ENCODE data around the gene WDR45B. TPM values are rescaled to one million over a fixed set of nuclear protein-coding genes. Genes with fewer than 3 reads are reported as not detected.

The WDR45B gene
- total and polyA plus RNA-seq, 2 donors (not counting 3 experiments of a cell fraction or from before 2014, with no cell fraction given): 62.0 to 76.7 TPM

GRCh38 chr17:82630212-82630611 lies 18.0 kb downstream of the WDR45B start:
- no peak for TF ChIP-seq EZH2 (IDR thresholded peaks at IDR 0.05; ENCODE audit: borderline replicate concordance, low read depth, low read length, severe bottlenecking)
- TF ChIP-seq MYC (IDR thresholded peaks at IDR 0.05; ENCODE audit: low read depth, low read length): no peak
- no peak for TF ChIP-seq JUN (IDR thresholded peaks at IDR 0.05; ENCODE audit: borderline replicate concordance, insufficient read depth, insufficient read length, low read depth)
- TF ChIP-seq POLR2A (IDR thresholded peaks at IDR 0.05; ENCODE audit: low read depth, low read length): no peak
- intact Hi-C loops (cut with micrococcal nuclease) (no loop called here), dilution Hi-C loops (cut with MboI; ENCODE audit: extremely low pct_ligation_motif_present, low sequenced_read_pairs) (no loop called here)
- H4K20me1 ChIP-seq (replicated peaks; ENCODE audit: control insufficient read depth, extremely low read depth, insufficient read depth, low read length): no peaks in the 10 kb centered on the region
- no TSS peak for BruUV-seq (replicated peaks)
- ChIA-PET POLR2A (no interaction called here), CTCF (no interaction called here)
- no peak overlapping the region for H3K4me2 ChIP-seq (ENCODE audit: insufficient read depth, low read length)
- peaks cover 31% of the 10 kb centered on the region for H3K79me2 ChIP-seq (ENCODE audit: control insufficient read depth, insufficient read depth, low read length)
- H3K9ac ChIP-seq (replicated peaks; ENCODE audit: extremely low read depth, insufficient read depth, low read length): no peak overlapping the region
- no peak overlapping the region for H3K27ac ChIP-seq (ENCODE audit: insufficient read depth, low read depth, low read length)
- no peak overlapping the region for H2AFZ ChIP-seq (ENCODE audit: low read depth, low read length)
- no peaks in the 10 kb centered on the region for H3K9me1 ChIP-seq (replicated peaks; ENCODE audit: control insufficient read depth, extremely low read depth, insufficient read depth, low read length)
- H3K36me3 ChIP-seq (ENCODE audit: control insufficient read depth in 2 of 2, extremely low read depth in 1 of 2, insufficient read depth in 2 of 2, low read length in 2 of 2): peaks cover 3 to 26% of the 10 kb centered on the region in 2 experiments
- H3K27me3 ChIP-seq (ENCODE audit: control insufficient read depth in 2 of 2, insufficient read depth in 2 of 2, low read length in 2 of 2): no peaks in the 10 kb centered on the region
- no peaks in the 10 kb centered on the region for H3K4me1 ChIP-seq (ENCODE audit: control insufficient read depth, extremely low read depth, insufficient read depth, low read length)
- DNase-seq (ENCODE audit: low read depth, low spot score): no peak
- no peak overlapping the region for H3K4me3 ChIP-seq (replicated peaks in 1 of 3; ENCODE audit: insufficient read depth in 1 of 3, low read depth in 1 of 3, low read length in 3 of 3)
- no peak for FAIRE-seq
- H3K9me3 ChIP-seq (replicated peaks; ENCODE audit: control insufficient read depth, insufficient read depth, low read length): no peaks in the 10 kb centered on the region

- Histone ChIP-seq H3K4me2 (ENCODE audit: insufficient read depth, low read length) (no peak overlapping the region), H2AFZ (ENCODE audit: low read depth, low read length) (no peak overlapping the region), H3K36me3 (ENCODE audit: control insufficient read depth in 2 of 2, extremely low read depth in 1 of 2, insufficient read depth in 2 of 2, low read length in 2 of 2) (peaks cover 3 to 30% of the 10 kb centered on the region in 2 experiments), H3K4me1 (ENCODE audit: control insufficient read depth, extremely low read depth, insufficient read depth, low read length) (no peaks in the 10 kb centered on the region), H3K27me3 (ENCODE audit: control insufficient read depth in 2 of 2, insufficient read depth in 2 of 2, low read length in 2 of 2) (no peaks in the 10 kb centered on the region), H3K79me2 (ENCODE audit: control insufficient read depth, insufficient read depth, low read length) (peaks cover 28% of the 10 kb centered on the region), H3K4me3 (replicated peaks in 1 of 3; ENCODE audit: insufficient read depth in 1 of 3, low read depth in 1 of 3, low read length in 3 of 3) (no peak overlapping the region), H4K20me1 (replicated peaks; ENCODE audit: control insufficient read depth, extremely low read depth, insufficient read depth, low read length) (no peaks in the 10 kb centered on the region), H3K9ac (replicated peaks; ENCODE audit: extremely low read depth, insufficient read depth, low read length) (no peak overlapping the region), H3K9me3 (replicated peaks; ENCODE audit: control insufficient read depth, insufficient read depth, low read length) (no peaks in the 10 kb centered on the region), H3K9me1 (replicated peaks; ENCODE audit: control insufficient read depth, extremely low read depth, insufficient read depth, low read length) (no peaks in the 10 kb centered on the region), H3K27ac (ENCODE audit: insufficient read depth, low read depth, low read length) (no peak overlapping the region)
- TF ChIP-seq GATA2 (IDR thresholded peaks at IDR 0.05; ENCODE audit: insufficient read depth, insufficient read length, low read depth, low read length) (no peak), FOS (IDR thresholded peaks at IDR 0.05; ENCODE audit: borderline replicate concordance, insufficient read depth, low read length) (no peak), MYC (IDR thresholded peaks at IDR 0.05; ENCODE audit: low read depth, low read length) (no peak), MAX (IDR thresholded peaks at IDR 0.05; ENCODE audit: insufficient read depth, insufficient read length) (no peak), POLR2A (IDR thresholded peaks at IDR 0.05; ENCODE audit: low read depth, low read length) (no peak), CTCF (IDR thresholded peaks at IDR 0.05; ENCODE audit: extremely low read depth in 1 of 2, insufficient read depth in 1 of 2, low read depth in 1 of 2, low read length in 2 of 2) (no peak), POLR2AphosphoS5 (IDR thresholded peaks at IDR 0.05; ENCODE audit: insufficient read depth, low read depth, low read length) (no peak), EZH2 (IDR thresholded peaks at IDR 0.05; ENCODE audit: borderline replicate concordance, low read depth, low read length, severe bottlenecking) (no peak), JUN (IDR thresholded peaks at IDR 0.05; ENCODE audit: borderline replicate concordance, insufficient read depth, insufficient read length, low read depth) (no peak)
- DNase-seq (ENCODE audit: low read depth, low spot score) (no peak), FAIRE-seq (no peak)
- BruUV-seq (replicated peaks): no TSS peak
- dilution Hi-C loops (cut with MboI; ENCODE audit: extremely low pct_ligation_motif_present, low sequenced_read_pairs) (no loop called here), intact Hi-C loops (cut with micrococcal nuclease) (no loop called here)
- POLR2A ChIA-PET: no interaction called here
- CTCF ChIA-PET: no interaction called here
Measured at GRCh38 chr17:82629748-82630147, 18.5 kb downstream of the WDR45B start.
